Left hindlimb (tissue), 1 donor: ENCODE measurements around the gene STK32B.
A peak's percentile ranks its signal among the peaks of the same experiment; 100 is the strongest.

ENCODE experiments used
- DNase-seq: peaks from one replicate; pipeline ENCODE4 v3.0.0-alpha.2; 2018

The STK32B gene

DNA sequence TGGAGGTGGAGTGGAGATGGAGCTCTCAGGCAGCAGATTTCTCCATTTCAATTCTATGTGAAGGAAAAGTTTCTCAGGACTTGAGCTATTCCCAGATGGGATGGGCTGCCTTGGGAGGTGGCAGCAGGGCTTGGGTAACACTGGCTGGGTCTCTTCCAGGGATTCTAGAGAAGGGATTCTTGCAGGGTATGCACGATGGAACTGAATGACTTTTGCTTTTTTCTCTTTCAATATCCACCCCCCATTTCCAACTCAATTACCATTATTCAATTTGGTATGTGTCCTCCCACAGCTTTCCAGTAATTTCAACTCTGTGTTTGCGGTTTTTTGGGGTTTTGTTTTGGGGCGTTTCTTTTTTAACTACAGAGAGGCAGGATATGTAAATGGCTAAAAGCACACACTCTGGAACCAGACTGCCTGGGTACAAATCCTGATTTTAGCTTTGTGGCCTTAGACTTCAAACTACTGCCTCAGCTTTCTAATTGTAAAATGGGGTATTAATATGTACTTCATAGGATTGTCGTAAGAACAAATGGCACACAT, 428.3 kb downstream of the STK32B start:
- no peak for DNase-seq

DNA sequence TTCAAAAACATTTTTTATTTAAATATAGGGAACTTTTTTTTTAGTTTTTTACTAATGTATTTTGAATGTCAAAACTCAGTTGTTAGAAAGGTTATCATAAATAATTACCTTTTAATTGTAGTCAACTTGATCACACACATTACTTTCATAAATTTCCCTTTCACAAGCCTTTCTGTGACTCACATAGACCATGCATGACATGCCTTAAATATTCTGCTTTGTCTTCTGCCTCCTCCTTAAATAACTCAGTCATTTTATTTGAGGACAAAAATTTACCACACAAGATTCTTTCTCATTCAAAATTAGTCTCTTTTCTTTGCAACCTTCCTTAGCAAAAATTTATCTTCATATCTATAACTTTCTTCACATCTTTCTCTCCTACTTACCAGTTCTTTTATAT, 437.1 kb downstream of the STK32B start:
- no peak for DNase-seq

DNA sequence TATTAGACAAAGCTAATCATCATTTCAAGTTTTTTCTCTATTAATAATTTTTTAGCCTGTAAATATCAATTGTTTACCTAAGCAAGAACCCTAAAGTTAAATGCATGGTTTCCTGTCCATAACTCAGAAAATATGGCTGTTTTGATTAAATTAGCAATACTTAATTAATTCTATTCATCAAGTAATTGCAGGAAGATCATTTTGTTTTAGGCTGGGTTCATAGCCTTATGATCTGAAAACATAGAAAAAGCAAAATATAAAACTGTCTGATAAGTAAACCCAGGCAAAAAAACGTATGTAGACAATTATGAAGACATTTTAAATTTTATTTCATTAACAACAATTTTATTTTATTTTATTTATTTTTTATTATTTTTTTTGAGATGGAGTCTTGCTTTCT, 438.0 kb downstream of the STK32B start:
- DNase-seq: no peak

DNA sequence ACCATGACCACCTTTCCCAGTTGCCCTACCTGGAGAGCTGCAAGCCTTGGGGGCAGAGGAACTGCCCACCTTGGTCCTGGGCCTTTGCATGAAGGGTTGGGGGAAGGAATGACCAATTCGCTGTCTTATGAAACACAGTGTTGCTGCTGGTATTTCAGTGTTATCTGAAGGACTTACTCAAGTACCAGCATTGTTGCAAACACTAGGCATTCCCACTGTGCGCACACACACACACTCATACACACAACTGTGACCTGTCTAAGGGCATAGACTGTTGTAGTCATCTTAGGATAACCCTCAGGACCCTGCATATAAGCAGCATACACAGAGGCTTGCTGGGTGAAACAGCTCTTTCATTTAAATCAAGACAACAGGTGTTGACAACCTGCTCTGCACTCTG, 446.2 kb downstream of the STK32B start:
- no peak for DNase-seq

DNA sequence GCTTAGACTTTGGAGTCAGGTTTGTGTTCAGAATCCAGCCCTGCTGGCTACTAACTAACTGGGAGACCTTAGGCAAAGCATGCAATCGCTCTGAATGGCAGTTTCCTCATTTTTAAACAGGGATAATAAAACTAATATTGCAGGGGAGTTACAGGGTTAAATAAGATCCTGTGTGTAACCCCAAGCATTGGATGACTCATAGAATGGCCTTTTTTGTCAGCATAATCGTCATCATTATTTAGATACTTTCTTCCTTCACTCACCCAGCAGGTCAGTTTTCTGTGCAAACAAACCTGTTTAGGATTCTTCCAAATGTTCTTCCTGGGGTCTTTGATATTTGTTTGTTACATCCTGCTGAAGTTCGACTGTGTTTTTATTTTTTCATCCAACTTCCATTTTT, 448.9 kb downstream of the STK32B start:
- DNase-seq: no peak

- no peak for DNase-seq
Observed at GRCh38 chr4:5503336-5503936, 452.2 kb downstream of the STK32B start.

DNA sequence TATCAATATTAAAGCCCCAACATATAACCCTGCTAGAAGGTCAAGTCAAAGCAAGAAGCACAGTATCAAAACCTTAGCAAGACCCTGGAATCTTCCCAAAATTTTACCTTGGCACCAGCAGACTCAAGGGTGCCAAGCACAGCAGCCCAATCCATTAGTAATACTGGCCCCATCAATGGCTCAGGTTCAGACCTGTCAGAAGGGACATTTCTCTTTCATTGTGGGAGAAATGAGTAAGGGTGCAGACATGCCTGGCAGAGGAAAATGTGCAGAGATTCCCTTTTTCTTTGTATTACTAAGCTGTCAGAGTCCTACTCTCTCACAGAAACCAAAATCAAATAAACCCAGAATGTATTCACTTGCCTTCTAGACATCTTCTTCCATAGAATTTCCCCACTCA, 453.2 kb downstream of the STK32B start:
- no peak for DNase-seq

DNA sequence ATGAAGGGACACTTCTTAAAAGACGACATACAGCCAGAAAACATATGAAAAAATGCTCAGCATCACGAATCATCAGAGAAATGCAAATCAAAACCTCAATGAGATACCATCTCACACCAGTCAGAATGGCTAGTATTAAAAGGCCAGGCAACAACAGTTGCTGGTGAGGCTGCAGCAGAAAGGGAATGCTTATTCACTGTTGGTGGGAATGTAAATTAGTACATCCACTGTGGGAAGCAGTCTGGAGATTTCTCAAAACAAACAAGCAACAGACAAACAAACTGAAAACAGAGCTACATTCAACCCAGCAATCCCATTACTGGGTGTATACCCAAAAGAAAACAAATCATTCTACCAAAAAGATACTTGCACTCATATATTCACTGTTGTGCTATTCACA, 459.2 kb downstream of the STK32B start:
- DNase-seq: no peak

GRCh38 chr4:5511791-5512190, 460.5 kb downstream of the STK32B start:
- no peak for DNase-seq

GRCh38 chr4:5515646-5516045, 464.4 kb downstream of the STK32B start:
- no peak for DNase-seq

- no peak for DNase-seq
Observed at GRCh38 chr4:5517372-5517771, 466.1 kb downstream of the STK32B start.

DNA sequence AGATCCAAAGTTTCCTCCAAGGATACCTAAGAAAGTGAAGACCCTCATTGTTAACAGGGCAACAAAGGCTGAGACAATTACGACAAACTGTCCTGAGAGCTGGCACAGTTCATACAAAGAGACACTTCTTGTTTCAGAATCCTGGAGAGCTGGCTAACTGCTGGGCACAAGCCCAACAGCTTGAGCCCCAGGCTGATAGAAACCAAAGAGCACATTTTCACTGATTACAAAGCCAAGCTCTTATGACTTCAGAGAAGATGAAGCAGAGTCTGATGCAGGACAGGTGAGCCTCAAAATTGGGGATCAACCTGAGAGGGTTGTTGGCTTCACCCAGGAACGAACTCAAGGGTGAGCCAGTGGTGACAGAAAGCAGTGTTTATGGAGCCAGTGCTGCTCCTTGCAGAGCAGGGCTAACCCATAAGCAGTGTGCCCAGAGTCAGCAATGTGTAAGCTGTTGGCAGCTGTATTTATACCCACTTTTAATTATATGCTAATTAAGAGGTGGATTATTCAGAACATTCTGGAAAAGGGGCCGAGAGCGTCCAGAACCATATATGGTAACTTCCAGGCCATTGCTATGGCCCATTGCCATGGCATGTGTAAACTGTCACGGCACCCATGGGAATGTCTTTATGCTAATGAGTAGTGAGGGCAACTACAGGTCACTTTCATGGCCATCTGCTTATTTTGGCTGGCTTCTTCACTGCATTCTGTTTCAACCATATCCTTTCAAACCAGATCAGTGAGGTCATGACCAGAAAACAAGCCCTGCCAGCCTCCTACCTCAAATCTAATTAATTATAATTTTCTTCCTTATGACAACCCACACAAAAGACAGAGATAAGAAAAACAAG, 473.4 kb downstream of the STK32B start:
- DNase-seq: peak; percentile 46

GRCh38 chr4:5526080-5526846, 475.0 kb downstream of the STK32B start:
- no peak for DNase-seq

- DNase-seq: no peak
Observed at GRCh38 chr4:5527211-5527610, 475.9 kb downstream of the STK32B start.

- DNase-seq: no peak
Observed at GRCh38 chr4:5528031-5528436, 476.8 kb downstream of the STK32B start.

DNA sequence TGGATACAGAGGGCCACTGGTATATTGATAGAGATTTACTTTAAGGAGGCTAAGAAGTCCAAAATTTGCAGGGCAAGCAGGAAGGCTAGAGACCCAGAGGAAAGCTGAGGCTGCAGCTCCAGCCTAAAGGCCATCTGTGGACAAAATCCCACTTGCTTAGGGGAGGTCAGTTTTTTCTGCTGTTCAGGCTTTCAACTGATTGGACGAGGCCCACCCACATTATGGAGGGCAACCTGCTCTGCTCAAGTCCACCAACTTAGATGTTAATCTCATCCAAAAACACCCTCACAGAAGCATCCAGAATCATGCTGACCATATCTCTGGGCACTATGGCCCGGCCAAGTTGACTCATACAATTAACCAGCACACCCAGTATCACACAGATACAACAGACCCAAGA, 480.8 kb downstream of the STK32B start:
- no peak for DNase-seq

DNA sequence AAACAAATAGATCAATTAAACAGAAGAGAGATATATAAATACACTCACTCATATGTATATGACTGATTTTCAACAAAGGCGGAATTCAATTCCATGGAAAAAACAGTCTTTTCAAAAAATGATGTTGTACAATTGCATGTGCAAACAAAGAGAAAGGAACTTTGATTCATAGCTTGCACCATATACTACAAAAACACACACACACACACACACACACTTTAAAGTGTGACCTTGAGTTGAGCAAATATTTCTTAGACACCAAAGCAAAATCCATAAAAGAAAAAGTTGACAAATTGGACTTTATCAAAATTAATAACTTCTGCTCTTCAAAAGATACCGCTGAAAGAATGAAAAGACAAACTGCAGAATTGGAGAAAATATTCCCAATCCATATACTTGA, 488.3 kb downstream of the STK32B start:
- no peak for DNase-seq

DNA sequence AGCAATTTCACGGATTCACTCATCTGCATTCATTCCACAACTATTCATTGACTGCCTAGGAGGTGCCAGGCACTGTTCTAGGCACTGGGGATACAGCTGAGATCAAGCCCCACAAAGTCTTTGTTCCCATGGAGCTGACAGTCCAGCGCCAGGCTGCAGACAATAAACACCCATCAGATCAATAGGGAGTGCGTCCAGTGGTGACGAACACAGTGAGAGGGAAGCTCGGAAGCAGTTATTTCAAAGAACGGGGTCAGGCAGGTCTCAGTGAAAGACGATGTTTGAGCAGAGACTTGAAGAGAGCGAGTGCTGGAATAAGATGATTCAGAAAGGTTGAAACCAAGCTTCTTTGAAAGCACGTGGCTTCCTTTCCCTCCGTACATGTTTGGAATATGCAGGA, 489.9 kb downstream of the STK32B start:
- no peak for DNase-seq

DNA sequence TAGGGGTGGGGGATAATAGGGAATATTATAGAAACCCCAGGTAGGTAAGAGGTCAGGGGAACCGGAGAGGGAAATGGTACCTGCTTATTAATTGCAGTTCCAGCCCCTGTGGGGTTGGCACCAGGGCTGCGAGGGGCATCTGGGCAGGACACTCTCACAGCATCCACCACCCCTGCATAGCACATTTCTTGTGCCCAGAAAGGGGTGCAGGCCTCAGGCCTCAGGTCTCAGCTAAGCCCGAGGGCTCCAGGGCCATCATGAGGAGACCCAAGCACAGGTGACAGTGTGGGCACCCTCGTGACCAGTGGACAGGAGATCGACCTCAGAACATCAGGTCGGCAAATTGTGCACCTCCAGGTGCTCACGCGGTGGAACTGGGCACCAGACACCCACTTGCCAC, 492.4 kb downstream of the STK32B start:
- DNase-seq: no peak

GRCh38 chr4:5544762-5545161, 493.5 kb downstream of the STK32B start:
- DNase-seq: no peak

GRCh38 chr4:5545271-5545670, 494.0 kb downstream of the STK32B start:
- no peak for DNase-seq

DNA sequence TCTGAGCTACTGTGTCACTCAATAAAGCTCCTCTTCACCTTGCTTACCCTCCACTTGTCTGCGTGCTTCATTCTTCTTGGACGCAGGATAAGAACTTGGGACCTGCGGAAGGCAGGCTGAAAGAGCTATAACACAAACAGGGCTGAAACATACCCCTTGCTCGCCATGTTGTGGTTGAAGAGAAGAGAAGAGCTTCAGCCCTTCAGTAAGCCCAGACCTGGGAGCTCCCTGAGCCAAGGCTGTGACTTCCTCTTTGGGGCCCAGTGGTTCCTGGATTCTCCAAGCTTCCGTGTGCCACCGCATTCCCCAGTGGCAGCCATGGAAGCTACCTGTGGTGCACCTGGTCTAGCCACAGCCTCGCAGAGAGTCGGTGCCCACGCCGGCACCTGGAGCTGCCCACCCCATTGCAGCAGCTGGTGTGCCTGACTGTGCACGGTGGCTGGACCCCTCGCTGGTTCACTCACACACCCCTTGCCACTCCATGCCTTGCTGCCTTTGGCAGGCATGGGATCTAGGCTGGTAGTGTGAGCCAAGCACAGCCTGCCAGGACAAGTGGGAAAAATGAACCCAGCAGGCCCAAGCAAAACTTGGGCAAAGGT, 496.5 kb downstream of the STK32B start:
- no peak for DNase-seq
